IPS DF 4.7 (cell line): ENCODE data around the gene EMP1.

Source experiments
- DNase-seq: peaks from one replicate; pipeline ENCODE4 v3.0.0-alpha.2; 2013; ENCODE audit warnings: low spot score; ENCODE audit errors: extremely low read depth

Gene EMP1, protein sequence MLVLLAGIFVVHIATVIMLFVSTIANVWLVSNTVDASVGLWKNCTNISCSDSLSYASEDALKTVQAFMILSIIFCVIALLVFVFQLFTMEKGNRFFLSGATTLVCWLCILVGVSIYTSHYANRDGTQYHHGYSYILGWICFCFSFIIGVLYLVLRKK

GRCh38 chr12:13196130-13196921 is at the start of gene EMP1:
Gene EMP1, plus strand, starts transcription at chr12:13196726. Its CDS starts 14,785 bp downstream, at chr12:13211511.
- DNase-seq: no peak

DNA sequence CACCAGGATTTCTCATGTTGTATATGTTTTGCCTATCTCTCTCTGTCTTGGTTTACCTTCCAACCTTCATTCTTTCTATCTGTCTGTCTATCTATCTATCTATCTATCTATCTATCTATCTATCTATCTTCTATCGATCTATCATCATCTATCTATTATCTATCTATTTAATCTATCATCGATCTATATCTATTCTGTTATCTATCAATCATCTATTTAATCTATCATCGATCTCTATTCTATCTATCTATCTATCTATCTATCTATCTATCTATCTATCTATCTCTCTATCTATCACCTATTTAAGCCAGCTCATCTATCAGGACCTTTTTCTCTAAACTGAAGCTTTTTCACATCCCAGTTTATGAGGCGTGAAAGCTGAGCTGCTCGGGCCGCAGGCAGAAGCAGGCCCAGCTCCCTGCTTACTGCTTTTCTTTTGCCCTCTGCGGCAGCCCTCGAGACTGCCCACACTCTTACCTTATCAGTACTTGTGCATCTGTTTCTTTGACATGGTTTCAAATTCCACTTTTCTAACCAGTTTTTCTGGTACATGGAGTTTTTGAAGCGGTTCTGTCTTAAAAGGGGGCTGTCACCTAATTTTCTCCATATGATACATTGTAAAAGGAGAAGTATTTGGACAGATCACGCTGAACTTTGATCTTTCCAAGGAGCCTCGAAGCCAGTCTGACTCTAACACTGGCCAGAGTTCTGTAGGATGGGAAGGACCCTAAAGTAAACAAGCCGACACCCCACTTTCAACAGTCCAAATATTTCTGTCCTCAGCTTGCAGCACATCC is 48.6 kb upstream of the EMP1 start:
- DNase-seq: no peak

GRCh38 chr12:13148485-13148847 is 48.1 kb upstream of the EMP1 start:
- DNase-seq: no peak

- no peak for DNase-seq
Measured at GRCh38 chr12:13149411-13149810, 47.1 kb upstream of the EMP1 start.

- no peak for DNase-seq
Measured at GRCh38 chr12:13152281-13152680, 44.2 kb upstream of the EMP1 start.

DNA sequence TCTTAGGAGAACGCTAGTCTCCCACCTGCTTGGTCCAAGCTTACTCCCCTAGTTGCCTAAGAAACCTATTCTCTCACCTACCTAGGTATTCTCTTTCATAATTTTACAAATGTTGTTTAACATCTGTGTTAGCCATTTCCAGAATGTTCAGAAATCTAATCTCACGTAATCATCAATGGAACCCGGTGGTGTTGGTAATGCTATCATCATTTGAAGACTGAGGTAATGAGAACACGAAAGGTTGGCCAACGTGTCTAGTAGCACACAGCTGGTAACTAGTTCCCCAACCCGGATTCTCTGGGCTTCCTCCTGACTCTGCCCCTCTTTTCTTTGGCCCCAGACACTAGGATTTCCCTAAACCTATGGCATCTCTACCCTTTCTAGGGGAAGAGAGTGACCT is 43.8 kb upstream of the EMP1 start:
- DNase-seq: no peak

DNA sequence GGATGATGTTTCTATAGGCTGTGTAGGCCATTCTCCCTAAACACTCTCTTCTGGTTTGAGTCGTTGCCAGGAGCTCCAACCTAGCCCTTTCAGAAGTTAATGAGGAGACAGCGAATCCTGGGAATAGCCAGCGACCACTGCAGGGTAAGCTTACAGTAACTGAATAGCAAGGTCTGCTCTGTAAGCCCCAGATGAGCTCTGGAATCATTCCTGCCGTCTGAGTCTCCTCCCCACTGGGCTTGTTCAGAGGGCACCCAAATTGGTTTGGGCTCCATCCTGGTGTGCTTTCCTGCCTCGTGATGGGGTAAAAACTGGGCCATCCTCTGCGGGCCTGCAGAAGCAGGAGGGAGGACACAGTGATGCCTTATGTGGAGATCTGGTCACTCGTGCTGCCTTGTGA is 43.3 kb upstream of the EMP1 start:
- no peak for DNase-seq

GRCh38 chr12:13154027-13154538 is 42.4 kb upstream of the EMP1 start:
- no peak for DNase-seq

GRCh38 chr12:13154831-13155230 is 41.7 kb upstream of the EMP1 start:
- DNase-seq: no peak

- no peak for DNase-seq
Measured at GRCh38 chr12:13156277-13156676, 40.2 kb upstream of the EMP1 start.

GRCh38 chr12:13161172-13161571 is 35.4 kb upstream of the EMP1 start:
- no peak for DNase-seq

DNA sequence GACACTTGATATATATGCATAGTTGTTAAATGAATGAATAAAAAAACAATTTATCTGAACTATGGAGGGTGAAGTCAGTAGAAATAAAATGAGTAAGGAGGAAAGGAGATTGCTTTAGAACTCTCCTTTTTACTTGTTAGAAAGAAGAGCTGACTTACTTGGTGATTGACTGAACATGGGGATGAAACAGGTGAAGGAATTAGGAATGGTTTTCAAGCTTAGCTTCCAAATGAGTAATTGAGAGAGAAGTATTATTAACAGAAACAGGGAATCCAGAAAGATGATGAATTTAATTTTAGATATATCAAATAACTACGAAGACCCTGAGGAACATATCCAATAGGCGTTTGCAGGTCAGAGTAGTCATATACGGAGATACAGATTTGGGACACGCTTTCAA is 33.6 kb upstream of the EMP1 start:
- DNase-seq: no peak

DNA sequence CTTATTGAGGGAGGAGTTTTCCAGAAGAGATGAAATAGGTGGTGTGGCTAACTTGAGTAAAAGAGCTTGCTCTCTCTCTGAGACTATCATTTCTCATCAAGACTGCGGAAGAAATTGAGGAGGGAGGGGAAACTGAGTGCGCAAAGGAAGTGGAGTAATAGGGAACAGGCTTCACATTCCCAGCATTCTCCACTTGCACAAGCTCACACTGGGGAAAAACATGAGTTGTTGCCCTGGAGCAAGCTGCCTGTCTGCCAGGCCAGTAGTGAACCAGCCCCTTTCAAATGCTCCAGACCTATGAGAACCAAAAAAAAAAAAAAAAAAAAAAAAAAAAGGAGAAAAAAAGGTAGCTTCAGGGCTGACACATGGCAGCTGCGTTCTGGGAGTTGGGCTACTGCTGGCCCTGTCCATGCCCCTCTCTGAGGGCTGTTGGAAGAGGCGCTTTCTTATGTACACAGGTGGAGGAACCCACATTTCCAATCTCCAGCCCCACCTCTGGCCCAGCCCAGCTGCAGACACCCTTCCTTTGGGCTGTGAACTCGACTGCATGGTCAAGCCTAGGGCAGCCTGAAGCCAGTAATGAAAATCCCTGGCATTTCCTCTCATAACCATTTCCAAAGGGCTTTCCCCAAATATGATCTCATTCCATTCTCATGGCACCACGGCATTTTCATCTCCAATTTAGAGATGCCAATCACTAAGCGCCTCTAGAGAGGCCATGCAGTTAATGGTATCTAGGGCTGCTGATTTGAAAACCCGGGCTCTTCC is 32.5 kb upstream of the EMP1 start:
- DNase-seq: no peak

DNA sequence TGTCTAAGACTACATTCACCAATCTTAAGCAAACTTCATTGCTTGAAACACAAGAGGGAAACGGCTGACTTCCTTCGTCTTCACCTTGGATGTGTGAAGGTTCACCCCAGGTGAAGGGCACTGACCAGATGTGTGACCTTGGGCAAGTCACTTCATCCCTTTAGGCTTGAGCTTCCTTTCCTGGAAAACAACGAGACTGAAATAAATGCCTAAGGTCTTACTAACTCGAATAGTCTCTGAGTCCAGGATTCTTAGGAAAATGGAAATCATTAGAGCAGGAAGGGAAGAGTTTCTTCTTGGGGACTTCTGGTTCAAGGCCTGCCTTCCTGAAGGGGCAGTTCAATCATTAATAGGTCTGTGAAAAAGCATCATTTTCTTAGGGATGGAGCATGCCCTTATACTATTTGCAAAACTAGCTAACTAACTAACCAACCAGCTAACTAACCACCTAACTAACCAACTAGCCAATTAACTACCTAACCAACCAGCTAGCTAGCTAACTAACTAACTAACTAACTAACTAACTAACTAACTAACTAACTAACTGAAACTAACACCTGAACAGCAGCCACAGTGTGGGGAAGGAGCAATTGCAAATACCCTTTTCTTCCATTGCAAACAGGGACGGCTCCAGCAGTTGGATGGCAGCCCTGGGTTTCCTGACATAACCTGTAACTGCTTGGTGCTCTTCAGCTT is 31.5 kb upstream of the EMP1 start:
- DNase-seq: no peak

- no peak for DNase-seq
Measured at GRCh38 chr12:13165617-13166041, 30.9 kb upstream of the EMP1 start.

DNA sequence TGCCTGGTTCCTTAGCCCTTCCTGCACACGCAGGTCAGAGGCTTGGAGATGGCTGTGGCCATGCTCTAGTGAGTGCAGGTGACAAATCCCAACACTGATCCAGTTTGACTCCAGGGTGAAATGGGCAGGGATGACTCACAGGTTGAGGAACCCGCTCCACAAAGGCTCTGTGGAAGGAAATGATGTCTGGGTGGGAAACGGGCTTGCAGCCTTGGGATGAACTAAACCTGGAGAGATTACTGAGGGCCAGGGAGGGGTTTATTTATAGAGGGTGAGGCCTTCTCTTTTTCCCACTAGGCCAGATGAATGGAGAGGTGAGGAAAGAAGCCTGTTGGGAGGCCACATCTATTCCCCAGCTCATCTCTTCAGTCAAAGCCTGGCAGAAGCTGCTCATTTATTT is 29.3 kb upstream of the EMP1 start:
- no peak for DNase-seq

GRCh38 chr12:13167906-13168305 is 28.6 kb upstream of the EMP1 start:
- no peak for DNase-seq

DNA sequence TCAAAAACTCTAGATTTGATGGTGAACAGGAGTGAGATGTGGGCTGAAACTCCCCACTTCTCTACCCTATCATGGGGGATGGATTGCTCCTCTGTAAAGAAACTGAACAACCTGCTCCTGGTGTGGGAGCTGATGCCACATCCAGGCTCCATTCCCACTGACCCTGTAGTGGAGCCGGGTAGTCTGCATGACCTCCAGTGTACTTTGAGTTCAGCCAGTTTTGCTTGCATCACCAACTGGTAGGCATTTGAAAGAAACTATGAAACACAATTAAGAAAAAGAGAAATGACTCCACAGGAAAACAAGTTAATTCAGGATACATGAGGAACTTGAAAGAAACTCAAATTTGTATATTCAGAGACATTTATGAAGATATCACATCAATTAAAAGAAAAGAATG is 27.3 kb upstream of the EMP1 start:
- no peak for DNase-seq

DNA sequence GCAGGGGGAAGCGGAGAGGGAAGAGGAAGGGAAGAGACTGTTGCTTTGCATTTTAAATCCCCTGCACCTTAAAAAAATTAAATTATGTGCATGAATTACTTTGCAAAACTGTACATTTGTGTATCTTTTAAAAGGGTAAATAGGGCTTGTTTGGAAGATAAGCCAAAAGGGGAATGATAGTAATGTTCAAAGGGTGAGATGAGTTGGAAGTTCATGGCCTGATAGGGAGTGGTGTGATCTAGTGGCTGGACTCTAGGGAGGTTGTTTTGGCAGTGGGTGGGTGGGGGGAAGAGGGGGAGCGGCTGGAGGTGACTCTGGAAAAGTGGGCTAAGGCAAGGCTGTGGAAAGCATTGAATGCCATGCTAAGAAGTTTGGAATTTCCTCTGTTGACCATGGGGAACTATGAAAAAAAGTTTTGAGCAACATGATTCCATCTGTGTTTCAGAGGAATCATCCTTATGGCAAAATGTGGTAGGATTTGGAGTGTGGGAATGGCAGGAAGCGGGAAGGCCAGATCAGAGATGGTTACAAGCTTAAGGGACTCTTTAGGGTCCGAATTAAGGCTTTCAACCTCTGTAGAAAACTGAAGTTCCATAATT is 25.5 kb upstream of the EMP1 start:
- DNase-seq: no peak
